CD4-positive, alpha-beta T cell treated with Interferon alpha-2 for 1 hour (primary cell): ENCODE results near the gene NINL.

Experiments
- DNase-seq, 2 donors: peaks; one replicate each; pipeline ENCODE4 v3.0.0-alpha.2; 2020 to 2022

The NINL gene

DNA sequence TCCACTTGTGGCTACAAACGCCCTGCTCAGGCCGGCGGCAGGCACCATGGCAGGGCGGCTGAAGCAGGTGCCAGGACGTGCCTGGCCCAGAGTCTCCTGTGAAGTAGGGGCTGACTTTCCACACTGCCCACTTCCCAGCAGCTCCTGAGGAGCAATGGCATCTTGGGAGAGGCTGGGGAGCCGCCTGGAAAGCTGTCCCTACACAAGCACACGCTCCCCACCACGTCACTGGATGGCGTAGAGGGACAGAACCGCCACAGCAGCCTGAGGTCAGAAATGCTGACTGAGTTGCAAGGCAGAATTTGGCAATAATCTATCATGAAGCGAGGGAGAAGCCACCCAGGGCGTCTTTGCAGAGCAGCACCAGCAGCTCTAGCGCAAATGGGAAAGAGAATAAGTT, 86.3 kb downstream of the NINL start:
- DNase-seq: no peak

GRCh38 chr20:25498280-25498606, 87.1 kb downstream of the NINL start:
- no peak for DNase-seq

DNA sequence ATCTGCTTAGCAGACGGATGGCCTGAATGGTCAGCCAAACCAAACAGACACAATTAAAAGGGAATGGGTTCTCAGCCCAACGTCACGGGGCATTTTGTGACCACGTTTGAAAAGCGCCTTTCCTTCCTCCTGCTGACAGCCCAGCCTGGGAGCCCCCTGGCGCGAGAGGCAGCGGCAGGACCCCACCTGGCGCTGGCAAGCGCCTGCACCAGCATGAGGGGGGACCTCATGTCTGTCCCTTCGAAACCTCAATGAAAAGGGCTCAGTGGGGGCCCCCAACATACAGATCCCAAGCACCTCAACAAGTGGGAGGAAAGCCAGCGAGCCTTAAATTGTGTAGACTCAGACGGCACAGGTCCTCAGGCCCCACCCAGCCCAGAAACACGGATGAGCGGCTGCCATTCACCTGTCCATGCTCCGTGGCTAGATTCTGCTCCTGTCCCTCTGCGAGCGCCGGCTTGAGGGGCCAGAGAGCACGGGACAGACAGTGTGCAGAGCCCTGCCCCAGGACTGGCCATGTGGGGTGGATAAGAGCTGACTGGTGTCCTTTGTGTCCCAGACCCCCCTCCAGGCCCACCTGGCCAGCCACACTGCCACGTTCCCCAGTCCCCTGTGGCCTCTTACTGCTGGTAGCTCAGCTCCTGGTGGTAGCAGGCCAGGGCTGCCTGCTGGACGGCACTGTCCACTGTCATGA, 87.6 kb downstream of the NINL start:
- no peak for DNase-seq

DNA sequence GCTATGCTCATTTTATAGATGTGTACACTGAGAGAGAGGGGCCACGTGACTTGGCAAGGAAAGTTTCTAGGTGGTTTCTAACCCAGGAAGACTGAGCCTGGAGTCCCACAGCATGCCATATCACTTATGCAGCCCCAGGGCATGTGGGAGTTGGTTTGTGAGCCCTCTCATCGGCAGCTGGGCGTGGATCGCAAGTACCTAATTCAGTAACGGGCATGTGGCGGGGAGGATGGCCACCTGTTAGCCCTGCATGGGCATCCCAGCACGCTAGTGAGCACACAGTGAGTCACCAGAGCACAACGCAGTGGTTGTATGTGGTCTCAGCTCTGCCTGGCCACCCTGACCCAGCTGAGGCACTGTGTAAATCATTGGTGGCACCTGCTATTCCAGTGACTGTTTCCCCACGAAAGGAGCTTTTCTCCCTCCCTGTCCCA, 88.3 kb downstream of the NINL start:
- no peak for DNase-seq

GRCh38 chr20:25496165-25496967, 89.0 kb downstream of the NINL start:
- DNase-seq: no peak

DNA sequence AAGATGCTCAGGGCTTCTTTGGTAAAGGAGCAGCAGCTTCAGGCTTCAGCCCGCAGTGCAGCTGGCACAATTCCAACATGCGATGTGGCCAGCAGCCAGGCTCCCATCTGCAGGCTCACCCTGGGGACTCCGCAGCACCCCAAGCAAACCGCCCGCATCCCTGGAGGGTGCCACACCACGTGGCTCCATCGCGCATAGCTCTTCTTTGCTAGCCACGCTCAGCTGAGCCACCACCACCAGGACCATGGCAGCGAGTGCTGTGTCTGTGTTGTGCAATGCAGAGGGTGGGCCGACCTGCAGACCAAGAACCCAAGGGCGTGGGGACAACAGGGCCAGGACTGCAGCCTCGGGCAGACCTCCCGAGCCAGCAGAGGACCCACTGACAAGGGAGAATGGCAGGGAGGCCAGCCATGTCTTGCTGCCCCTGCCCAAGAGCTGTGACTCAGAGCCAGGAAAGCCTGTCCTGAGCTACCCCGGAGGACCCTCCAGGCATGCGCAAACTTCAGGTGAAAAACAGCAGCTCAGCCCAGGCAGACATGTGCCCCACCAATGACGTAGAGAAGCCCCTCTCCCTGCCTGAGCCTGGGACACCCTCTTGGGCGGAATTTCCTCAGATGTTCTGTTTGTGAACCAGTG, 90.0 kb downstream of the NINL start:
- no peak for DNase-seq

DNA sequence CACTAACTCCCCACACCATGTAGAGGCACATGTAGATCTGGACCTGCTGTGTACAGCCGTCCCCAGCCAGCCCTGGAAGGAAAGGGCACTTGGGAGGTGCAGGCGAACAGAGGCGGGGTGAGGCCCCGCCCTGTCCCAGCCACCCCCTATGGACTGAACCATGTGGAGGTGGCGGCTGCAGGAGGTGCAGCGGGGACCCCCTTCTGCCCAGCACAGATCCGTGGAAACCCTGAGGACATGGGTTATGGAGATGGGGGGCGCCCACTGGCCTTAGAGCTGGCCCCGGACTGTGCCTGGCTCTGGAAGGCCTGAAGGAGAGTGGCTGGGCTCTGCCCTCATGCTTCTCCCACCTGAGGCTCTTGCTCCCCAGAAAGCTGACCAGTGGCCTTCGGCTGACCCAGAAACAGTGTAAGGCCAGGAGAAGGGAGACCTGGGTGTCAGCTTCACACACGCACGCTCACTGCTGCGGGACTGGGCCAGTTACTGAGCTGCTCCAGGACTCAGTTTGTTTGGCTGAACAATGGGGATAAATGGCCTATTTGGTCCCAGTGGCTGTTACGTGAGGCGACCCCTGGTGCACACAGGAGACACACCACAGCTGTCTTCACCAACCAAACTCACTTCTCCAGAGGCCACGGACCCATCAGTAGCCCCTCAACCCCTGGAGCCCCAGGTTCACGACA, 90.7 kb downstream of the NINL start:
- DNase-seq: no peak

- no peak for DNase-seq
Observed at GRCh38 chr20:25493748-25494505, 91.4 kb downstream of the NINL start.

DNA sequence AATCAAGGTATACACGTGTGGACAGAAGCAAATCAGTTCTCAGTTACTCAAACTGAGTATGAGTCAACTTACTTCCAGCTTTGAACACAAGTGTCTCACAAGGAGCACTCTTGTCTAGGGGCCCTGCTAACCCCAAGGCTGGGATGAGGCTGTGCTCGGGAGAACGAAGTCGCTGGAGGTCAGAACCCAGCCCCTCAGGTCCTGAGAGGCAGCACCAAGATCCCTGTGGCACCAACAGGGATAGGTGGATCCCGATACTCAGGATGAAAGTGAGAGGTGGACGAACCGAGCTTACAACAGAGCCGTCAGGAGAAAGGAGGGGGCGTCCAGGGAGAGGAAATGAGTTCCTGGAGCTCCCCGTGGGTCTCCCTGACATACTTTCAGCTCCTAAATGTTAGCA, 92.2 kb downstream of the NINL start:
- no peak for DNase-seq

DNA sequence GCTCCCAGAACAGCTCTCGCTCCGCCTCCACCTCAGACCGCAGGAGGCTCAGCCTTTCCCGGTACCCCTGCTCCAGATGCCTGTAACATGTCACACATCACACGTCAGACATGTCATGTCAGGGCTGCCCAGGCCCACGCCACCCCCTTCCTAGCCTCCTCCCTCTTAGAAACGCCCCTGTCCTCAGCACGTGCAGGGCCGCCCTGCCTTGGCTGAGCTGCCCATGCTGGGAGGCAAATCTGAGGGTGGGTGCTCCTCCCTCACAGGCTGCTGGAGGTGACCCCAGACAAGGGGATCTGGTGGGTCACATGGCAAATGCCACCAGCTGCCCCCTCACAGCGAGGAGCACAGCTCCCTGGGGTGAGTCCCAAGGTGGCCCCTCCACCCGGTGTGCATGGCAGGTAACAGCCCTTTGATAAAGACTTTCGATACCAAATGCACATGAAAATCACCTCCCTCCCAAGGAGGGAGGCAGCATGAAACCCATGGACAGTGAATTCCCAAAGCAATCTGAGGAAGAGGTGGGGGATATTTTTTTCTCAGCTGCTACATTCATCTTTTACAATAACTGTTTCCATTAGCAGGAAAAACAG, 93.8 kb downstream of the NINL start:
- no peak for DNase-seq

GRCh38 chr20:25490656-25491445, 94.5 kb downstream of the NINL start:
- DNase-seq: no peak

DNA sequence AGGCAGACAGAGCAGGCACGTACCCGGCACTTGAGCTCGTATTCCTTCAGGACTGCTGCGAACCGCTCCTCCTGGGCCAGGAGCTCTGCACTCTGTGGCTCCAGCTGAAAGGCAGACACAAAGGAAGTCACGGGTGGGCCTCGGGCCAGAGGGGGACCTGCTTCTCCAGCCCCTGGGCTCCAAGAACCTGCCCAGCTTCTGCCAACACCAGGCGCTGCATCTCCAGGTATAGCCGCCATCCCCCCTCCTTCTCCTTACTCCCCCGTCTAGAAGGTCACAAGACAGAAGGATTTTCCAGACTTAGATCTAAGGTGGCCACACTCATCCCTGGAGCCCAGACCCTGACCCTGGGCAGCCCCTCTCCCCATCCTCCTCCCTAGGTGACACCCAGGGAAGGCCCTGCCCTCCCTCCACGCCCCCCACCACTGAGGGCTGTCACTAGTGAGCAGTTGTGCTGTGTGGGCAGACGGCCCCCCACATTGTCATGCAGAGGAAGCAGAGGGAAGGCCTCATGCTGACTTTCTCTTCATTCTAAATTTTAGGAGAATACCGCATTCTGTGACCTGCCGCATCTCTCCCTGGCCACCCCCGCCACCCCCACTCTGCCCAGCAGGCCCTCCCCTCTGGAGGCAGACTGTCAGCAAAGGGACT, 96.0 kb downstream of the NINL start:
- no peak for DNase-seq

- DNase-seq: no peak
Observed at GRCh38 chr20:25487975-25488374, 97.4 kb downstream of the NINL start.

DNA sequence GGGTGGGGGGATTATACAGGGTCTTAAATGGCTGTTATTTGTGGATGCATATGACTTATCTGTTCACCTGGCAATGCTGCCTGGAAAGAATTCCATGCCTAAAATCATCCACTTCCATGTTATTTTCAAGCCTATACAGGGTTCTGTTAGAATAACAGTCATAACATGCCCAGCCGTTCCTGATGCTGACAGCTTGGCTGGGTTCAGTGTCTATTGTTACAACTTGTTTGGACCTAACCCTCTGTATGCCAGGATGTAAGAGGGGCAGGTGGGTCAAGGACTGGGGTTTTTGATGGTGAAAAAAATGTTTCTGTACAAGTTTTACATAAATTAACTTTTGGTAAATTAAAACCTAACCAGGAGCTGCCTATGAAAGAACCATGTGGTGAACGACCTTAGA, 98.0 kb downstream of the NINL start:
- DNase-seq: no peak

DNA sequence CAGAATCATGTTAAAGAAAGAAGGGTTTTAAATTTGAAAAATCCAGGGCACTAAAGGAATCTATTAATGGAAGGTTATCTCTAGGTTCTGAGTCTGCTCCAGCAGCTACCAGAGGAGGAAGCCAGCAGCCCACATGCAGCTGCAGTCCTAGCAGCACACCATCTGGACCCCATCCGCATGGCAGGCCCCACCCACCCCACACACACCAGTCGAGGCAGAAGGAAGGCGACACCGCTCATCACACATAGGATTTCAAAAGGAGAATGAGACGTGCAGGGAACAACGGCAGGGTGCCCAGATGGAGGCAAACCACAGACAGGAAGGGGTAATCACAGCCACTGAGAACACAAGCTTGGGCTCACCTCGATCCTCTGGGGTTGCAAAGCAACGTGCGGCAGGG, 99.0 kb downstream of the NINL start:
- no peak for DNase-seq

DNA sequence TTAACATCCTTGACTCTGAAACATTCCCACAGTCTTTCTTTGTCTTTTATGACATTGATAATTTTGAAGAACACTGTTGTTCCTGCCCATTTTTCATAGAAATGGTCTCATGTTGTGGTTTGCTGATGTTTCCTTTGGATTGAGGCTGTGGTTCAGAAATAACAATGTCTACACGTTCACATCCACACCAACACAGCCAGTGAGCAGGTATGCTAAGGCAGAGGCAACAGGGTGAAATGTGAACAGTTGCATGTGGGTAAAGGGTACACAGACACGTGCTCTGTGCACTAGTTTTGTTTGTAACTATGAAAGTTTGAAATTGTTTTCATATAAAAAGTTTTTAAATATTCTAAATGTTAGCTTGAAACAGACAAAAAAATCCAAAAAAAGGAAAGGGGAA, 99.5 kb downstream of the NINL start:
- DNase-seq: no peak

GRCh38 chr20:25484911-25485511, 100.3 kb downstream of the NINL start:
- no peak for DNase-seq

- no peak for DNase-seq
Observed at GRCh38 chr20:25484224-25484846, 101.0 kb downstream of the NINL start.

DNA sequence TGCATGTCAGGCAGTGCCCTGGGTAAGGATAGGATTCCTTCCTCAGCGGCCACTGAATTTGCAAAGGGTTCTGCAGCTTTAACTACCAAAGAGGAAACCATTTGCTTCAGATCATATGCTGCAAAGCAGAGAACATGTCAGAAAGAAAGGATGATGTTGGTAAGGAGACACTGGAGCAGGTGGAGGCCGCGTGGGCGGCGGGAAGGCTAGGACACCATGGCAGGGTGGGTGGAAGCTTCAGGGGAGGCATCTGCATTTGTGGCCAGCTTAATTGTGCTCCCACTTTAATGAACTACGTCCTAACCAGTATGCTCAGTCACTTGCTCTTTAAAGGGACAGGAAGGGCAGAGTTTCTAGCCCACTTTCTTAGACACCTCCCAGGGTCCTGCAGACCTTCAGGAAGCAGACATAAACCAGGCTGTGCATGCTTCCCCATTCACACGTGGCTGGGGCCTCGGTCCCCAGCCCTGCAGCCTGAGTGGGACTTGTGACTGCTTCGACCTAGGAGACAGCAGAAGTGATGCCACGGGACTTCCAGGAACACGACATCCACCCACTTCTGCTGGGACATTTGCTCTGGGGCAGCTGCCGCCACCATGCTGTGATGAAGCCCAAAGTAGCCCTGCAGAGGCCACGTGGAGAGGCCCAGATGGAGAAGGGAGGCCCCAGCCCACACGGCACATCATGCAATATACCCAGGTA, 101.7 kb downstream of the NINL start:
- DNase-seq: no peak

DNA sequence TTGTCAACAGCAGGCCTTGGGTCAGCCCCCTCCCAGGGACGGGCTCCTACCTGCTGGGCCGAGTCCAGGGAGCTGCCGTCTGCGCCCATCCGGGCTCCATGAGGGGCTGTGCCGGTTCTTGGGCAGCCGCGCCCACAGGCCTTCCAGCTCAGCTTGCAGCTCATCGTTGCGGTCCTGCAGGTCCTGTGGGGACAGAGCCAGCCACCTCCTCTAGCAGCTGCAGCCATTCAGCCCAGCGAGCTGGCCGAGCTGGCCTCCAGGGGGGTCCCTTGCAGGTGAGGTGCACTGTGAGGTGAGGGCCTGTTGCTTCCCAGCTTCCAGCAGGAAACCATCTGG, 103.4 kb downstream of the NINL start:
- DNase-seq: no peak
